Activated CD4-positive, alpha-beta T cell treated with anti-CD3 and anti-CD28 coated beads, Interleukin-2, amount 50 U/mL, for 1 hour (primary cell): ENCODE data around the gene CCDC69.
A peak's percentile ranks its signal among the peaks of the same experiment; 100 is the strongest.
"Not testable (repeated sequence)": the region's sequence is repeated elsewhere in the genome, so short reads cannot be mapped to it uniquely, and the experiment has no call there.

ENCODE experiments used
- DNase-seq: peaks from one replicate; pipeline ENCODE4 v3.0.0-alpha.2; 2020

The CCDC69 gene

GRCh38 chr5:151221574-151221973 lies 2.3 kb downstream of the CCDC69 start:
- DNase-seq, result no peak

- no peak for DNase-seq
Measured at GRCh38 chr5:151219789-151220188, 4.1 kb downstream of the CCDC69 start.

- no peak for DNase-seq
Measured at GRCh38 chr5:151219138-151219537, 4.8 kb downstream of the CCDC69 start.

GRCh38 chr5:151218177-151218576 lies 5.7 kb downstream of the CCDC69 start:
- DNase-seq, result no peak

GRCh38 chr5:151216781-151217180 lies 7.1 kb downstream of the CCDC69 start:
- no peak for DNase-seq

GRCh38 chr5:151215546-151215880 lies 8.4 kb downstream of the CCDC69 start:
- DNase-seq, result no peak

- DNase-seq, result no peak
Measured at GRCh38 chr5:151214614-151215545, 9.0 kb downstream of the CCDC69 start.

GRCh38 chr5:151213803-151214613 lies 9.9 kb downstream of the CCDC69 start:
- DNase-seq, result peak; percentile 83

GRCh38 chr5:151212406-151212798 lies 11.5 kb downstream of the CCDC69 start:
- DNase-seq, result no peak

- no peak for DNase-seq
Measured at GRCh38 chr5:151208481-151208914, 15.4 kb downstream of the CCDC69 start.

- no peak for DNase-seq
Measured at GRCh38 chr5:151205411-151205810, 18.5 kb downstream of the CCDC69 start.

GRCh38 chr5:151204051-151204450 lies 19.8 kb downstream of the CCDC69 start:
- DNase-seq, result no peak

- peak; percentile 20 for DNase-seq
Measured at GRCh38 chr5:151202381-151203139, 21.3 kb downstream of the CCDC69 start.

- DNase-seq, result no peak
Measured at GRCh38 chr5:151200913-151201595, 22.8 kb downstream of the CCDC69 start.

- DNase-seq, result no peak
Measured at GRCh38 chr5:151199581-151200185, 24.2 kb downstream of the CCDC69 start.

GRCh38 chr5:151198861-151199260 lies 25.0 kb downstream of the CCDC69 start:
- DNase-seq, result no peak

- not testable (repeated sequence) for DNase-seq
Measured at GRCh38 chr5:151197291-151197600, 26.6 kb downstream of the CCDC69 start.

GRCh38 chr5:151196556-151197290 lies 27.2 kb downstream of the CCDC69 start:
- no peak for DNase-seq

GRCh38 chr5:151195622-151196021 lies 28.3 kb downstream of the CCDC69 start:
- no peak for DNase-seq

GRCh38 chr5:151192626-151193025 lies 31.3 kb downstream of the CCDC69 start:
- DNase-seq, result no peak

GRCh38 chr5:151191661-151192060 lies 32.2 kb downstream of the CCDC69 start:
- no peak for DNase-seq

GRCh38 chr5:151189151-151189550 lies 34.7 kb downstream of the CCDC69 start:
- DNase-seq, result no peak
